ENCODE results near the gene CTSO.

CTSO gene

GRCh38 chr4:155954939-155955338 is 1.3 kb upstream of the CTSO start:
- Histone ChIP-seq H2BK5ac (ENCODE audit: low read length) (no peak overlapping the region), H2BK15ac (ENCODE audit: low read length) (no peak overlapping the region), H4K8ac (ENCODE audit: low read depth, low read length) (no peak overlapping the region), H3K9me3 (replicated peaks in 1 of 2; ENCODE audit: control insufficient read depth in 2 of 2, insufficient read depth in 1 of 2, low read depth in 1 of 2, low read length in 2 of 2) (no peaks in the 10 kb centered on the region), H3K36me3 (replicated peaks in 1 of 2; ENCODE audit: control insufficient read depth in 2 of 2, insufficient read depth in 2 of 2, low read length in 2 of 2) (no peaks in the 10 kb centered on the region), H3K9ac (ENCODE audit: low read depth, low read length, poor library complexity) (no peak overlapping the region), H2BK12ac (ENCODE audit: low read length) (no peak overlapping the region), H3K27me3 (ENCODE audit: control insufficient read depth in 3 of 3, insufficient read depth in 3 of 3, low read depth in 1 of 3, low read length in 3 of 3) (no peaks in the 10 kb centered on the region), H4K91ac (ENCODE audit: low read depth, low read length, poor library complexity) (no peak overlapping the region), H3K23ac (ENCODE audit: low read depth, low read length, poor library complexity) (no peak overlapping the region), H2AK5ac (ENCODE audit: low read depth, low read length) (no peak overlapping the region), H3K4me2 (ENCODE audit: insufficient read depth, low read length, poor library complexity, severe bottlenecking) (no peak overlapping the region), H3K4me1 (ENCODE audit: control insufficient read depth in 2 of 2, insufficient read depth in 1 of 2, low read depth in 1 of 2, low read length in 2 of 2) (no peaks in the 10 kb centered on the region), H3K14ac (ENCODE audit: low read length) (no peak overlapping the region), H3K27ac (replicated peaks; ENCODE audit: low read length) (no peak overlapping the region), H2BK120ac (ENCODE audit: low read depth, low read length) (no peak overlapping the region), H3K4ac (ENCODE audit: low read length) (no peak overlapping the region), H3K4me3 (ENCODE audit: low read length in 2 of 2) (no peak overlapping the region), H2AFZ (ENCODE audit: low read length) (no peak overlapping the region), H3K79me1 (ENCODE audit: low read depth, low read length) (no peaks in the 10 kb centered on the region), H3K18ac (ENCODE audit: low read length) (no peak overlapping the region)
- DNase-seq (ENCODE audit: low spot score): no peak
- no CpG with 5 or more reads among the region's 4 CpGs for WGBS, 2 donors (ENCODE audit: extremely low coverage in 2 of 2, insufficient read length in 2 of 2, insufficient replicate concordance in 1 of 2)

DNA sequence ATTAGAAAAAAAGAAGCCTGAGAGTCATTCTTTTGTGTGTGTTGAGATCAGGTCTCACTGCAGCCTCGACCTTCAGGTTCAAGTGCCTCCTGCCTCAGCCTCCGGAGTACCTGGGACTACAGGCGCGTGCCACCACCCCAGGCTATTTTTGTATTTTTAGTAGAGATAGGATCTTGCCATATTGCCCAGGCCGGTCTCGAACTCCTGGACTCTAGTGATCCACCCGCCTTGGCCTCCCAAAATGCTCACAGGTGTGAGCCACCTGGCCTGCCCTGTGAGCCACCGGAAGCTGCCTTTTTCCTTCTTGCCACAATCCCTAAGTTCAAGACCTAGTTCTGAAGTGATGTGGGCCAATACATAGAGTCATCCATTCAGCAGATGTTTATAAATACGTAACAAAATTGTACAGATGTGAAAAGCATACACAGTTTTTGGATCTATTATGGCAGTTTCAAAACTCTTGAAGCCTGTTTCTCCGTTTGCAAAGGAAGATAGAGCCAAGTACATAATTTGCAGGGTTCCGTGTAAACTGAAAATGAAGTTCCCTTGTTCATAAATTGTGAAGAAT is 536 bp upstream of the CTSO start:
- Histone ChIP-seq H3K9ac (ENCODE audit: low read depth, low read length, poor library complexity) (no peak overlapping the region), H3K23ac (ENCODE audit: low read depth, low read length, poor library complexity) (no peak overlapping the region), H3K79me1 (ENCODE audit: low read depth, low read length) (no peaks in the 10 kb centered on the region), H3K27me3 (ENCODE audit: control insufficient read depth in 3 of 3, insufficient read depth in 3 of 3, low read depth in 1 of 3, low read length in 3 of 3) (no peaks in the 10 kb centered on the region), H2AK5ac (ENCODE audit: low read depth, low read length) (peak overlapping the region; percentile 36), H3K36me3 (replicated peaks in 1 of 2; ENCODE audit: control insufficient read depth in 2 of 2, insufficient read depth in 2 of 2, low read length in 2 of 2) (no peaks in the 10 kb centered on the region), H2BK15ac (ENCODE audit: low read length) (no peak overlapping the region), H3K14ac (ENCODE audit: low read length) (no peak overlapping the region), H3K4me2 (ENCODE audit: insufficient read depth, low read length, poor library complexity, severe bottlenecking) (peak overlapping the region; percentile 69), H3K4me3 (ENCODE audit: low read length in 2 of 2) (no peak overlapping the region), H2BK12ac (ENCODE audit: low read length) (no peak overlapping the region), H4K8ac (ENCODE audit: low read depth, low read length) (no peak overlapping the region), H2BK5ac (ENCODE audit: low read length) (peak overlapping the region; percentile 15), H3K9me3 (replicated peaks in 1 of 2; ENCODE audit: control insufficient read depth in 2 of 2, insufficient read depth in 1 of 2, low read depth in 1 of 2, low read length in 2 of 2) (no peaks in the 10 kb centered on the region), H4K91ac (ENCODE audit: low read depth, low read length, poor library complexity) (no peak overlapping the region), H3K27ac (replicated peaks; ENCODE audit: low read length) (no peak overlapping the region), H3K4me1 (ENCODE audit: control insufficient read depth in 2 of 2, insufficient read depth in 1 of 2, low read depth in 1 of 2, low read length in 2 of 2) (no peaks in the 10 kb centered on the region), H2AFZ (ENCODE audit: low read length) (peak overlapping the region; percentile 75), H2BK120ac (ENCODE audit: low read depth, low read length) (no peak overlapping the region), H3K18ac (ENCODE audit: low read length) (no peak overlapping the region), H3K4ac (ENCODE audit: low read length) (peak overlapping the region; percentile 14)
- no peak for DNase-seq (ENCODE audit: low spot score)
- no CpG with 5 or more reads among the region's 11 CpGs for WGBS, 2 donors (ENCODE audit: extremely low coverage in 2 of 2, insufficient read length in 2 of 2, insufficient replicate concordance in 1 of 2)

GRCh38 chr4:155952501-155952901 is 1.2 kb downstream of the CTSO start:
- Histone ChIP-seq H4K8ac (ENCODE audit: low read depth, low read length) (no peak overlapping the region), H2BK120ac (ENCODE audit: low read depth, low read length) (no peak overlapping the region), H2BK15ac (ENCODE audit: low read length) (no peak overlapping the region), H3K9ac (ENCODE audit: low read depth, low read length, poor library complexity) (no peak overlapping the region), H3K4ac (ENCODE audit: low read length) (no peak overlapping the region), H3K4me1 (ENCODE audit: control insufficient read depth in 2 of 2, insufficient read depth in 1 of 2, low read depth in 1 of 2, low read length in 2 of 2) (no peaks in the 10 kb centered on the region), H3K4me2 (ENCODE audit: insufficient read depth, low read length, poor library complexity, severe bottlenecking) (no peak overlapping the region), H3K18ac (ENCODE audit: low read length) (no peak overlapping the region), H2AFZ (ENCODE audit: low read length) (no peak overlapping the region), H3K14ac (ENCODE audit: low read length) (no peak overlapping the region), H3K27ac (replicated peaks; ENCODE audit: low read length) (no peak overlapping the region), H3K23ac (ENCODE audit: low read depth, low read length, poor library complexity) (no peak overlapping the region), H3K9me3 (replicated peaks in 1 of 2; ENCODE audit: control insufficient read depth in 2 of 2, insufficient read depth in 1 of 2, low read depth in 1 of 2, low read length in 2 of 2) (no peaks in the 10 kb centered on the region), H3K4me3 (ENCODE audit: low read length in 2 of 2) (no peak overlapping the region), H3K79me1 (ENCODE audit: low read depth, low read length) (no peaks in the 10 kb centered on the region), H3K27me3 (ENCODE audit: control insufficient read depth in 3 of 3, insufficient read depth in 3 of 3, low read depth in 1 of 3, low read length in 3 of 3) (no peaks in the 10 kb centered on the region), H2BK12ac (ENCODE audit: low read length) (no peak overlapping the region), H2BK5ac (ENCODE audit: low read length) (no peak overlapping the region), H2AK5ac (ENCODE audit: low read depth, low read length) (no peak overlapping the region), H3K36me3 (replicated peaks in 1 of 2; ENCODE audit: control insufficient read depth in 2 of 2, insufficient read depth in 2 of 2, low read length in 2 of 2) (no peaks in the 10 kb centered on the region), H4K91ac (ENCODE audit: low read depth, low read length, poor library complexity) (no peak overlapping the region)
- DNase-seq (ENCODE audit: low spot score): no peak
- WGBS, 2 donors (ENCODE audit: extremely low coverage in 2 of 2, insufficient read length in 2 of 2, insufficient replicate concordance in 1 of 2): no CpG with 5 or more reads among the region's 6 CpGs

DNA sequence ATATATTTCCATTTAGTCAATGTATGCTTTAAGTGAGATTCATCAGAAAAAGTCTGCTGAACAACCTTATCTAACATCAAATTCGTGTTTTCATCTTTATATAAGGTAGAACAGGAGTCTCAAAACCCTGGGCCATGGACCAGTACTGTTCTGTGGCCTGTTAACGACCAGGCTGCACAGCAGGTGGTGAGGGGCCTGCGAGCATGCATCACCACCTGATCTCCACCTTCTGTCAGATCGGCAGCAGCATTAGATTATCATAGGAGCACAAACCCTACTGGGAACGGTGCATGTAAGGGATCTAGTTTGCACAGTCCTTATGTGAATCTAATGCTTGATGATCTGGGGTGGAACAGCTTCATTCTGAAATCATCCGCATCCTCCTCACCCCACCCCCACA is 3.2 kb downstream of the CTSO start:
- H3K18ac ChIP-seq (ENCODE audit: low read length): no peak overlapping the region
- H2BK12ac ChIP-seq (ENCODE audit: low read length): no peak overlapping the region
- no peaks in the 10 kb centered on the region for H3K27me3 ChIP-seq (ENCODE audit: control insufficient read depth in 3 of 3, insufficient read depth in 3 of 3, low read depth in 1 of 3, low read length in 3 of 3)
- no peak overlapping the region for H3K4me2 ChIP-seq (ENCODE audit: insufficient read depth, low read length, poor library complexity, severe bottlenecking)
- H3K9ac ChIP-seq (ENCODE audit: low read depth, low read length, poor library complexity): no peak overlapping the region
- H2AK5ac ChIP-seq (ENCODE audit: low read depth, low read length): no peak overlapping the region
- no peaks in the 10 kb centered on the region for H3K4me1 ChIP-seq (ENCODE audit: control insufficient read depth in 2 of 2, insufficient read depth in 1 of 2, low read depth in 1 of 2, low read length in 2 of 2)
- no CpG with 5 or more reads among the region's 6 CpGs for WGBS, 2 donors (ENCODE audit: extremely low coverage in 2 of 2, insufficient read length in 2 of 2, insufficient replicate concordance in 1 of 2)
- no peak overlapping the region for H4K91ac ChIP-seq (ENCODE audit: low read depth, low read length, poor library complexity)
- no peaks in the 10 kb centered on the region for H3K9me3 ChIP-seq (replicated peaks in 1 of 2; ENCODE audit: control insufficient read depth in 2 of 2, insufficient read depth in 1 of 2, low read depth in 1 of 2, low read length in 2 of 2)
- H4K8ac ChIP-seq (ENCODE audit: low read depth, low read length): no peak overlapping the region
- no peaks in the 10 kb centered on the region for H3K79me1 ChIP-seq (ENCODE audit: low read depth, low read length)
- H3K36me3 ChIP-seq (replicated peaks in 1 of 2; ENCODE audit: control insufficient read depth in 2 of 2, insufficient read depth in 2 of 2, low read length in 2 of 2): no peaks in the 10 kb centered on the region
- H3K23ac ChIP-seq (ENCODE audit: low read depth, low read length, poor library complexity): no peak overlapping the region
- no peak overlapping the region for H2AFZ ChIP-seq (ENCODE audit: low read length)
- H2BK5ac ChIP-seq (ENCODE audit: low read length): no peak overlapping the region
- no peak overlapping the region for H3K4me3 ChIP-seq (ENCODE audit: low read length in 2 of 2)
- H2BK15ac ChIP-seq (ENCODE audit: low read length): no peak overlapping the region
- H2BK120ac ChIP-seq (ENCODE audit: low read depth, low read length): no peak overlapping the region
- no peak overlapping the region for H3K27ac ChIP-seq (replicated peaks; ENCODE audit: low read length)
- DNase-seq (ENCODE audit: low spot score): no peak
- no peak overlapping the region for H3K4ac ChIP-seq (ENCODE audit: low read length)
- no peak overlapping the region for H3K14ac ChIP-seq (ENCODE audit: low read length)
